Activated T-helper 9 cell treated with anti-CD3 and anti-CD28 coated beads, Interleukin-2, amount 50 U/mL, for 16 hours (primary cell): ENCODE results near the gene CARMIL1.
"Not testable (repeated sequence)": the region's sequence is repeated elsewhere in the genome, so short reads cannot be mapped to it uniquely, and the experiment has no call there.

Experiments
- DNase-seq: peaks from one replicate; pipeline ENCODE4 v3.0.0-alpha.2; 2020; ENCODE audit warnings: low read depth

CARMIL1 gene

DNA sequence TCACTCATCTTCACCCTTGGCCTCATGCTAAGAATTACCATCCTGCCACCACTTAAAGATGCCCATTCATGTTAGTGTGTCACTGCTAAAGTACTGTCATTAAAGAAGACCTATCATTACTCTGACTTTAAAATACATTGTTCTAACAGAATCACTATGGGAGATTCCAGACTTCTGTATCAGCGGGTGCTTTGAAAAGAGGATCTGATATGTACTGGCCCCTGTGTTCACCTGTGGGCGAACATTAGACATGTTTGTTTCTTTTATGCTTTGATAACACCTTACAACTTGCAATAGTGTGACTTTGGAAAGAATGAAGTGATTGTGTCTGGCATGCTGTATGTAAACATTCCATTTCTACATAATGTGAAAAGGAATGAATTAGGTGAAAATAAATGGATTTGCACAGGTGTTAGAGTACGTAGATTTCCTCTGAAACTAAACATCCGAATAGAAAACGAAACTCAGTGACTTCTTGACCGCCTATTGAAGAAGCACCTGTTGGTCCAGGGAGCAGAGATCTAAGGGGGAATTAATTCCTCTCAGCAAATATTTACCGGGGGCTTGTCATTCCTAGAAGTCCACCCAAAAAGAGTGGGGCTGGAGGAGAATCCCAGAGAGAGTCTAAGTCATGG lies 132.3 kb downstream of the CARMIL1 start:
- DNase-seq = no peak

DNA sequence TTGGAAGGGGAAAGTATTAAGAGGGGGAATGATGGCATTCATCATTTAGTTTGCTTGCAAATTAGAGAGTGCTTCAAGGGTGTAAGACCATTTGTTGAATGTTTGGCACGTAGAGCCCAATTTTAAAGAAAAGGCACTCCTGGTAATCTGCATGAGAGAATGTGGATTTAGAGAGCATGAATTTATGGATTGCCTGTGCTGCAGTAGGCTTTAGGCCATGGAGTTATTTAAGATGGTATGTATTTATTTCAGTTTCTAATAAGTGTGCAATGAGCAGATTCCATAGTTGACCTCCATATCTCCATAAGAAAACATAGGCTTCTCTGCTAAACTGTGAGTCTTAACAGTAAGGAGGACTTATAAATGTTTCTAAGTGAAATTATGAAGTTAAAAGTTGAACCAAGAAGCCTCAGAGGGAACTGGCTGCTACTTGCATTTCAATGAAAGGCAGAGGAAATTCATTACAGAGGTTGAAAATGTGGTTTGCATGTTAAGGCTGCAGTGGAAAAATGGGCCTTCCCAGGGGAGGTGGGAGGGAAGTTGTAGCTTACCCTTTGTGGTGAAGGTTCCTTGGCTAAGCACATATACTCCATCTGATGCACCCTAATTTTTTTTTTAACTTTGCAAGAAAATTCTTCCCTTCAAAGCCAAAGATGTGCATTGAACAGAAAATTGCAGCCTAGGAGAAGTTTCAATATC lies 134.2 kb downstream of the CARMIL1 start:
- DNase-seq = no peak

DNA sequence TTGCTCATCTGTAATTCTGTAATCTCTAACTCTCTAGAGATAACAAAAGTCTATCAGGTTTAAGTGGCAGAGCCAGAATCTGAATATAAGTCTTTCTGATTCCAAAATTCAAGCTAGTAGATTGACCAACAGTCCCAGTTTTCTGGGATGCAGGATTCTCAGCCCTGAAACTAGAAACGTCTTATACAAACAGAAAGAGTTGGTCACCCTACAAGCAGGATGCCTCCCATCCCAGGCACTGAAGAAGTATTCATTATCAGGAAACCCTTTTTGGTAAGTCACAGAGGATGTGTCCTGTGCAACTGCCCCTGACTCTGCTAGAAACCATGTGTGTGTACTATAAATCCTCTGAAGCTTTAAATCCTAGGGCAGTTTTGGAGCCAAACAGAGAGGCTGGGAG lies 135.0 kb downstream of the CARMIL1 start:
- no peak for DNase-seq

DNA sequence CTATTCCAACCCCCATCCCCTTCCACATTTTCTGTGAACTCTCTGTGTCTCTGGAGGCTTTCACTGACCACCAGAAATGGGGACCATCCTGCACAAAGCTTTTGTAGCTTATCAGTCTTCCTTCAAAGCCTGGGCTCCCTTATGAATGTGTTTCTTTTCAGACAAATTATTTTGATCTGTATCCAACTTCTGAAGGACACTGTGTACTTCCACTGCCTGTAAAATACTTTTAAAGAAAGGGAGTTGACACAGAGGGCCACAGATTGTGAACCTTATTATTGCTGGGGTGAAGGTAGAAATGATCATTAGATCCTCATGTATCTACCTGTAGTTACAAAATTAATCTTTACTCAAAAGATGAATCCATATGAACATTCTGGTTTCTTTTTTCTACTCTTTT lies 135.6 kb downstream of the CARMIL1 start:
- DNase-seq = no peak

DNA sequence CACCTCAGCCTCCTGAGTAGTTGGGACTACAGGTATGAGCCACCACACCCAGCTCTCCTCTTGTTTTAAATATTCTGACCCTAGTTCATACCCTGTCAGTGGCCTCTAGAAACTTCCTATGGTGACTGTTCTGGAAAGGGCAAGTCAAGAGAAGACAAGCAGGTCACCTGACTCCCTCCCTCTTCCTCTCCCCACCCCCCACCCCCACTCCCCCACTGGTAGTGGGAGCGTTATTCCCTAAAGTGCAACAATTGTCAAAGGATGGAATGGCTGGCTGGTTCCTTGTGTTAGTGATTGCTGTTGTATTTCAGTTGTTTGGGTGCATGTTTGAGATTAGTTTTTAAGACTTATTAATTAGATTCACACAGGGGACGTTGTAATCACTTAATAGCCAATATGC lies 136.1 kb downstream of the CARMIL1 start:
- no peak for DNase-seq

DNA sequence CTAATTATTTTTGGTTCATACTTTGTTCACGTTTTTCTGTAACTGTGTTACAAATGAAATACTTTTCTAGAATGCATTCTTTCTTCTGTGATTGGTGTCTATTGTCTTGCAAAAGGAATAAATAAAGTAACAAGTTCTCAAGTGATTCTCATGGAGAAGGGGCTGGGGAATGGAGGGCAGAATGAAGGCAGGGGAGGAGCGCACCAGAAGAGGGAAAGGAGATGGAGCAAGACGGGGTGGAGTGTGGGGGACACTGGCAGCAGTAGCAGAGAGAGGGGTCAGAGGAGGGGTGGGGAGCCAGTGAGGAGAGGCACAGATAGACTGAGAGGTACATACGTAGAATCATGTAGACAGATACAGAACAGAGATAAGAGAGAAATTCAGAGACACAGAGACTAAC lies 136.5 kb downstream of the CARMIL1 start:
- no peak for DNase-seq

DNA sequence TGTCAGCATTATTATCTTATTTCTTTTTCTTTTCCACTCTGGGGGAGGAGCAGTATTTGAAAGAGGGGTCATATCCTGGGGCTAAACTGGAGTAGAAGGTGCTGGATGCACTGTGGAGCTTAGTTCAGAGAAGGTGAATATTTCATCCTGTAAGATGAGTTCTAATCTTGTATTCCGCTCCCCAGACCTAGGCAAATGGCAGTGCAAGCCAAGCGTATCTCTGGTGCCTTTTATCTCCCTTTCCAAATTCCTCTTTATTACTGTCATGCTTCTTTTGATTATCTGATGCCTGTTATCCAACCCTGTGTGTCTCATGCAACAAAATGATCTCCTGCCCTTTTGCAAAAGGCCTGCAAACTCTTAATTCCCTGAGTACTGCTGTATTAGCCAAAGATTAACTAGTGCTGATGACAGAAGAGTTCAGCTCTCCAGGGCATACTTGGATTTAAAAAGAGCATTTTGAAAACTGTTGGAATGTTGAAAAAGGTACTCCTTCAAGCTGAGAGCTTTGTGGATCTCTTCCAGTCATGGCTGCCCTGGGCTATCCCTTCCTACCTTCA lies 138.0 kb downstream of the CARMIL1 start:
- DNase-seq = no peak

DNA sequence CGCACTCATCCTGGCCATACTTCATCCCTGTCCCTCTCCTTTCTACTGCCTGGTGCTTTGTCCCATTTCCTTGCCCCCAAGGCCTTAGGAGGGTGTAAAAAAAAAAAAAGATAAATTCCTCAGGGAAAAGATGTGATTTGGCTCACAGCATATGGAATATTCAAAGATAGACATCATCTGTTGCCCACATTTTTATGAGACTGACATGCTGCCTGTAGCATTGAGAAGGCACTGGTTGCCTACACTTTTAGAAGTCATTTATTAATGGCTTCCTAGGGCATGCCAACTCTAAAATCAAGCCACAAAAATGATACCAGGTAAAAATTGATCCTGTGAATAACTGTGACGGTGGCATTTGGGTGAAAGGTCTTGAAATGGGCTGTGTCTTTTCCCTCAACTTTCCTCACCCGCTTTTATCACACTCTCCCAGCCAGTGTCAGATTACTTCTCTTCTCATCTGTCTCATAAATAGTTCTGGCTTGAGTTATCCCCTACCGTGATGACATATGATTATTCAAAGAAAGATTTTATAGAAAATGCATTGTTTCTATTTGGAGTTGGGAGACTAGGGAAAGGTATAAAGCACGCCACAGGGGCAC lies 139.4 kb downstream of the CARMIL1 start:
- DNase-seq = no peak

DNA sequence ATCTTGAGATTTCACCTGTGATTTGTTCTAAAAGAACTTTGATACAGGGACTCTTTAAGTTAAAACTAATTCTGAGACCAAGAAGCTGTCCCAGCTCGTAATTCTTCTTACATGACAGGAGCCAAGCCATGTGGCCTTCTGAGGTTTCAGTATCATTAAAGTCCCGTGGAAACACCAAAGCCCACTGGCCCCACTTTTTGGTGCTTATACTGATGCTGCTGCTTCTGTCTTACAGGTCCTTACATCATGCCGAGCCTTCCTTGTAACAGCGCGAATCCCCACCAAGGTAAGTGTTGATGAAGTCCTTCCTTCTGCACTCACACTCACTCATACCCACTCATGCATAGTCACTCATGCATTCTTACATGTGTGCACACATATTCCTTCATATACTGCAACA lies 140.7 kb downstream of the CARMIL1 start:
- DNase-seq = no peak

DNA sequence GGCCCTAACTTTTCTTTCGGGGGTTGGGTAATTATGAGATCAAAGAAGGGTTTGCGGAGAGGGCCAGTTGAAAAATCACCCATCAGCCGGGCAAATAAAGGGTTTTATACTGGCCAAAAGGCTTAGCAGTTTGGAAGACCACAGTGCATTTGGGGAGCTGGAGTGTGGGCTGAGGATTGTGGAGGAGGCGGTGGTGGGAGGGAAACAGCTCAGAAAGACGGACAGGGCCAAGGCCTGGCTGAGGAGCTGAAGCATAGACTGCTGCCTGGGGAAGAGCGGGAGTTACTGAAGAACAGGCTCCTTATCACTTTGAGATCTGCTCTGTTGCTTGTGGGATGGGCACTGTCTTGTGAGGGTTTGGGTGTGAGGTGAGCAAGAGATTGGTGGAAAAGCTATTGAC lies 144.2 kb downstream of the CARMIL1 start:
- no peak for DNase-seq

DNA sequence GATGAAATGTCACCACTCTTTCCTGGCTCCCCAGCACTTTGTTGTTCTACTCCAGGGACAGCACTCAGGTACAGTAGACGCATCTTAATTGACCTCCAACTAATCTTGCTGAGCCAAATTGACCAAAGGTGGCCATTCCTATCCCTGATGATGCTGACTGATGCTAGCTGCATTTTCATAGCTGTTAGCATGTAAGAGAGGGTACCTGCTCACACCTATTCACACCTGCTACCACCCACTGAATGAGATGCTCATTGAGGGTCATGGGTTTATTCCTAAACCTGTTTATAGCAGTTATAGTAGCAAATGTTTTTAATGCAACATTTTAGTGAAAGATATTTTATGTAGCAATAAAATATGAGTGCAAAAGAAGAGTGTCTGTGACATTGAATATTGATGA lies 145.1 kb downstream of the CARMIL1 start:
- no peak for DNase-seq

DNA sequence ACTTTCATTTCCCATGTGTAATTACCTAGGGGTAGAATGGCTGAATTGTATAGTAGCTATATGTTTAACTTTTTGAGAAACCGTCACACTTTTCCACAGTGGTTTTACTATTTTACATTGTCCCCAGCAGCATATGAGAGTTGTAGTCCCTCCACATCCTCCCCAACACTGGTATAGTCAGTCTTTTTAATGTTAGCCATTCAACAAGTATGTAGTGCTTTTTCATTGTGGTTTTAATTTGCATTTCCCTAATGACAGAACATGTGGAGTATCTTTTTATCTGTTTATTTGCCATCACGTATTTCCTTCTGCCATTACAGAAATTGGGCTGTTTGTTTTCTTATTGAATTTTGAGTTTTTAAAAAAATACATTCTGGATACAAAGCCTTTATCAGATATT lies 148.4 kb downstream of the CARMIL1 start:
- DNase-seq = no peak

DNA sequence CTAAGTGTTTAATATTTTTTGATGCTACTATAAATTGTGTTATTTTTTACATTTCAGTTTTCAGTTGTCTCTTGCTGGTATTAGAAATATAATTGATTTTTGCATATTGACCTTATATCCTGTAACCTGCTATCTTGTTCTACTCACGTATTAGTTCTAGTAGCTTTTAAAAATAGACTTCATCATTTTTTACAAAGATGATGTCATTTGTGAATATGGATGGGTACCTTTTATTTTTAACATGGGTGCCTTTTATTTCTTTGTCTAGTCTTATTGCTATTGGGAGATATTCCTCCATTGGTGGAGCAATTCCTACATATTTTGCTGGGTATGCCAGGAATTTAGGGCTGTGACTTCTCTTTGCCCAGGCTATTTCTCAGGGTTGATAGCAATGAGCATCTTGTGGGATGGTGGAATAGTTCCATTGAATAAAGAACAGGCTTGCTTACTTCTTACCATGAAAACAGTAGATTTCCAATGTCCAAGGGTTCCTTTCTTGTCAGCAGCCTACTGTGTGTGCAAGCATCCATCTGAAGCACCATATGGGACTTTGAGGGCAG lies 149.7 kb downstream of the CARMIL1 start:
- DNase-seq = no peak

DNA sequence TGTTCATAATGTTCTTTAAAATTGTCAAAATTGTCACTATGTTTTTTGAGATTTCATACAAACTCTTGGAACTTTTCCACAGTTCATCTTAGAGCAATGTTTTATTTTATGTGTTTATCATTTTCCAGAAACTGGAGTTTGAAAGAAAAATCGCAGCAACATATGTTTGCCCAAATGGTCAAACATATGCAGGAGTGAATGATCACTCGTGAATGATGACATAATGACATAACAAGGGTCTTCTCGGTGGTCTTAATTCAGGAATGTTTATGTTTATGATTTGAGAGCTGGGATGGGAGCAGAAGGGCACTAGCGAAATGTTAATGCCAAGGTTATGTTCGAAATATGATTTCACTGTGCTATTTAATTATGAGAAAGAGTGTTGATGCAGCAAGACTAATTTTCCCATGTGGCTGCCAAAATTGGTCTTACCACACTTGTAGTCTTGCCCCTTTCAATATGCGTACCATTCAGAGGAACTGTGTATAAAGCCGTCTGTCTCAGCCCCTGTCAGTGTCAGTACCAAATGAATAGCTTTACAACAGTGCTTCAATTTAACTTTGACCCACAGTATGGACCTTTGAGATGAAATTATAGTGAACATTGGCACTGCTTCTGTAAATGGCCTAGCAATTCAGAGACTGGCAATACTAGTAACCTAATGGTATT lies 152.3 kb downstream of the CARMIL1 start:
- DNase-seq = no peak

DNA sequence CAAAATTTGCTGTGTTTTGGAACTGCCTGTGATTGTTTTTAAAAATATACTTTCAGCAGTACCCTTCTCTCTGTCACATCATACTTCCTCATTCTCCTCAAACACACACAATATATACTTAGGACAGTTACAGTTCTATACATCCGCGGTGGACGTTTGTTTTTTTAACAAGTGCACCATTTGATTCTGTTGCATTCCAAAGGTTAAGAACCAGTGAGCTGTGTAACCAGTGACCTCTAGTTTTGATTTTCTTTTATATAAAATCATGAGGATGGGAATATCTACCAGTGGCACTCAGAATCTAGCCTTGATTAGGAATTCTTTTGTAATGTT lies 152.8 kb downstream of the CARMIL1 start:
- DNase-seq = no peak

DNA sequence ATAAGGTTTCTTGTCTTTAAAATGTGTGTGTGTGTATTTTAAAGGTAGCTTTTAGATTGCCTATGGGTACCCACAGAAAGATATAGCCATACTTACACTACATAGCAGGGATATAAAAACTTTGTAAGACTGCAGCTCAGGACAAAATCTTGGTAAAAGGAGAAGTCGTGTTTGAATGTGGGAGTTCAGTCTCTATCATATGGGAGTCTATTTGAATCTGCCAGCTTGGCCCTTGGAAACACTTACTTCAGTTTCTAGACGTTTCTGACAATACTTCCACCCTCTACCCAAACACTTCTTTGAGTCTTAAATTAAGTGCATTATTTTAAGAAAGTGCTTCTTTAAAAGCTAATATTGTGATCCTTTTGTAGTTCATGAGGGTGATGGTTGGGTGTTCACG lies 155.7 kb downstream of the CARMIL1 start:
- no peak for DNase-seq

DNA sequence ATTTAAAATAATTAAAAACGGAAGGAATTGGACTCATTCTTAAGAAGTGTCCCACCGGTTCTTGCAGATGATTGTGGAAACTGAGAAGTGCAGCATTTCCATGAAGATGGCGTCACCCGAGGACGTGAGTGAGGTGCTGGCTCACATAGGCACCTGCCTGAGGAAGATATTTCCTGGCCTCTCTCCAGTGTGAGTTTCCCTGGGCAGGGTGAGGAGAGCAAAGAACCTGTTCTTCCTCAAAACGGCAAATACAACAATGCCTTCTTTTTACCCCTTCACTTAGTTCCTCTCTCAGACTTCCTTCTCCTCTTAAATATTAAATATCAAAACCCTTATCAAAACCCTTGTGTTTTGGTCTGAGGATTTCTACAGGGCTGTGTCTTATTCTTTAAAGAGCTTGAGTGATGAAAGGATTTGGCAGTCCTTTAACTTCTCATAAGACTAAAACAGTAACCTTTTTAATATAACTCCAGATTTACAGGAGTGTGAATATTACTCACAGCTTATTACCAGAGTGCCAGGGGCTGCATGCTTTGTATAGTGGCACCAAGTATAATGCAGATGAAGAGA lies 156.3 kb downstream of the CARMIL1 start:
- DNase-seq = no peak

DNA sequence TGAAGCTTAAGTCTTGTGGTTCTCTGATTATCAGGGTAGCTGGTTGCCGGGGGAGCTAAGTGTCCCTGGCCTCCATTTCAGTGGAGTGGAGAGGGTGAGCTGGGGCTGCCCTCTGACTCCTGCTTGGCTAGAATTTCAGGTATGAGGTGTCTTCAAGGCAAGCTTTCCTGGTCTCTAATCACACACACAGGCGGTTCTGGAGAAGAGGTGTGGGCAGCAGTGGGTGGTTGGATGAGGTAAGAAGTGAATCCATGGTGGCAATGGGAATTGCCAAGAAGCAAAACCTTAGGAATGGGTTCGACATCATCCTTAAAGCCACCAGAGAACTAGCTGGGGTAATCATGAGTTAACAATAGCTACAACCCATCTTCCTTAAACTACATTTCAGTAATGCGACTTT lies 157.6 kb downstream of the CARMIL1 start:
- DNase-seq = no peak

DNA sequence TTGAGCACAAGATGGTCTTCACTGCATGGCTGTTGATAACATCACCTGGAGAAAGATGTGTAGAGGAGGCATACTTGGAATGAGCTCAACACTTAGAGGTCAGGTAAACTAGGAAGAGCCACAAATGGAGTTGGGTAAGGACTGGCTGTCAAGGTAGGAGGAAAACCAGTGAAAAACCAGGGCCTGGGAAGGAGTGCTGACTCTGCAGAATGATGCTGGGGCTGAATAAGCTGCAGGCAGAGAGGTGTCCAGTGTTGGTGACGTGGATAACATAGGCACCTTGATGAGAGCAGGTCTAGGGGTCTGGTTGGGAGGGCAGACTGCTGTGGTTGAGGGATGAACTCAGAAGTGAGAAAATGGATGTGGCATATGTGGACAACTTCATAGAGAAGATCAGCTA lies 160.2 kb downstream of the CARMIL1 start:
- DNase-seq = no peak

DNA sequence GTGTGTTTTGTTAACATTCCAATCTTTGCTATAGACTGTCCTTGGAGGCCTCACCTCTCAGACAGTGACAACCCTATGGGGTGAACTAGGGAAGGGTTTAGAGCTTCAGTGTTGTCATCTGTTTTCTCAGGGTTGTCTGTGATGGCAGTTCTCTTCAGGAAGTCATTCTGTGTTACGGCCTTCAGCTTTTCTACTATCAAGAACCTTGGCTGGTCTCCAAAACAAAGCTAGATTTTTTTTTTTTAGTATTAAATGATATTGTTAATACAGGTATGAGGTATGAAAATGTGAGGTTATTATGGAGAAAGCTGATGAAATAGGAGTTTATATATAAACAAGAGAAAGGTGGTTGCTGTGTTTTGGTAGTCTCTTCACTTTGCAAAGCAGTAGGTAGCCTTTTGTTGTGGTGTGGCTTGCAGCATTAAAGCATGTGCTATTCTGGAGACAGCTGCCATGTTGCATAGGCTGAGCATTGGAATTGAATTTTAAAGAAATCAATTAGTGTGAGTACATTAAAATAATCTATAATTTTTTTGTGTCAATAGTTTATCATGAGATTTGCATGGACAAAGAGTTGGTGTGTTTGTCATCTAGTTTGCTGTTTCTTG lies 162.6 kb downstream of the CARMIL1 start:
- no peak for DNase-seq

DNA sequence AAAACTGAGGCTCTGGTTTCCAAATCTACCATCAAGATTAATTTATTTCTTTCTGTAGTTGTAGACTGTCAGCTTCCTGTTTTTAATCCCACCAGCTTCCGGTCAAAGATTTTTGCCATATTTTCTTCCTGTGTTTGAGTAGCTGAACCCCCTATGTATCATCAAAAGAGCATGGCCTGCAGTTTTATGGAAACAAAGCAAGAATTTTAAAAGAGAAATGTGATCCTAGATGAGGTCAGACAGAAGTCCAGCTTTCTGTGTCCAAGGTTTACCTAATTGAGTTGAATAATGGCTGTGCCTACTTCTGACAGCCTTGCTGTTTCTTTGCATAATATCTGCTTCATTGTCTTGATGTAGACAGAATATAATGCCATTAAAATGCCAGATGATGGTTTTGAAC lies 163.7 kb downstream of the CARMIL1 start:
- DNase-seq = no peak

DNA sequence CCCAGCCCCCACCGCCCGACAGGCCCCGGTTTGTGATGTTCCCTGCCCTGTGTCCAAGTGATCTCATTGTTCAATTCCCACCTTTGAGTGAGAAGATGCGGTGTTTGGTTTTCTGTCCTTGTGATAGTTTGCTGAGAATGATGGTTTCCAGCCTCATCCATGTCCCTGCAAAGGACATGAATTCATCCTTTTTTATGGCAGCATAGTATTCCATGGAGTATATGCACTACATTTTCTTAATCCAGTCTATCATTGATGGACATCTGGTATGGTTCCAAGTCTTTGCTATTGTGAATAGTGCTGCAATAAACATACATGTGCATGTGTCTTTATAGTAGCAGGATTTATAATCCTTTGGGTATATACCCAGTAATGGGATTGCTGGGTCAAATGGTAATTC lies 165.3 kb downstream of the CARMIL1 start:
- DNase-seq = not testable (repeated sequence)
